ENCODE measurements around the gene SEMA4D.

Gene SEMA4D

GRCh38 chr9:89384783-89385182, 113.1 kb downstream of the SEMA4D start:
- H3K4me3 ChIP-seq (ENCODE audit: low read depth, low read length), result no peak overlapping the region
- DNase-seq (ENCODE audit: low read depth), result no peak
- TF ChIP-seq CTCF (conservative IDR thresholded peaks at IDR 0.05; ENCODE audit: low read depth, low read length), result no peak

- H3K4me3 ChIP-seq (ENCODE audit: low read depth, low read length), result no peak overlapping the region
- no peak for TF ChIP-seq CTCF (conservative IDR thresholded peaks at IDR 0.05; ENCODE audit: low read depth, low read length)
- DNase-seq (ENCODE audit: low read depth), result no peak
Measured at GRCh38 chr9:89383721-89384300, 114.1 kb downstream of the SEMA4D start.

GRCh38 chr9:89383030-89383720, 114.7 kb downstream of the SEMA4D start:
- no peak for DNase-seq (ENCODE audit: low read depth)
- H3K4me3 ChIP-seq (ENCODE audit: low read depth, low read length), result no peak overlapping the region
- TF ChIP-seq CTCF (conservative IDR thresholded peaks at IDR 0.05; ENCODE audit: low read depth, low read length), result no peak

GRCh38 chr9:89382026-89382986, 115.6 kb downstream of the SEMA4D start:
- no peak for TF ChIP-seq CTCF (conservative IDR thresholded peaks at IDR 0.05; ENCODE audit: low read depth, low read length)
- no peak for DNase-seq (ENCODE audit: low read depth)

GRCh38 chr9:89381308-89381609, 116.7 kb downstream of the SEMA4D start:
- DNase-seq (ENCODE audit: low read depth), result no peak
- H3K4me3 ChIP-seq (ENCODE audit: low read depth, low read length), result no peak overlapping the region
- TF ChIP-seq CTCF (conservative IDR thresholded peaks at IDR 0.05; ENCODE audit: low read depth, low read length), result no peak

More at GRCh38 chr9:89382026-89382986, 115.6 kb downstream of the SEMA4D start:
- no peak overlapping the region for H3K4me3 ChIP-seq (ENCODE audit: low read depth, low read length)

- DNase-seq (ENCODE audit: low read depth), result peak; percentile 15
- no peak for TF ChIP-seq CTCF (conservative IDR thresholded peaks at IDR 0.05; ENCODE audit: low read depth, low read length)
- no peak overlapping the region for H3K4me3 ChIP-seq (ENCODE audit: low read depth, low read length)
Measured at GRCh38 chr9:89380437-89381307, 117.2 kb downstream of the SEMA4D start.

All from choroid plexus epithelial cell (primary cell).